HEK293 (cell line): ENCODE data around the gene DCDC2.

Experiments
- GLIS2 ChIP-seq: fragments of 450-650 bp; formaldehyde crosslinking; IDR thresholded peaks from 2 replicates; pipeline ENCODE4 v1.5.1; 2016; ENCODE audit warnings: missing biosample characterization, missing genetic modification characterization
- SP2 ChIP-seq: fragments of 450-650 bp; formaldehyde crosslinking; IDR thresholded peaks from 2 replicates; pipeline ENCODE4 v1.5.1; 2016; ENCODE audit warnings: missing biosample characterization, missing genetic modification characterization
- ZNF292 ChIP-seq: fragments of 450-650 bp; formaldehyde crosslinking; IDR thresholded peaks from 2 replicates; pipeline ENCODE4 v1.5.1; 2016; ENCODE audit warnings: low read depth, missing biosample characterization, missing genetic modification characterization, borderline replicate concordance
- ZNF398 ChIP-seq: fragments of 450-650 bp; formaldehyde crosslinking; IDR thresholded peaks from 2 replicates; pipeline ENCODE4 v1.5.1; 2017; ENCODE audit warnings: missing biosample characterization, missing genetic modification characterization
- ZNF707 ChIP-seq: fragments of 450-650 bp; formaldehyde crosslinking; IDR thresholded peaks from 2 replicates; pipeline ENCODE4 v1.5.1; 2016; ENCODE audit warnings: missing biosample characterization, missing genetic modification characterization
- TF ChIP-seq, protein P1 (sequence below): fragments of 450-650 bp; formaldehyde crosslinking; IDR thresholded peaks from 2 replicates; pipeline ENCODE4 v1.5.1; 2016; ENCODE audit warnings: missing biosample characterization, missing genetic modification characterization
- TF ChIP-seq, protein P2 (sequence below): fragments of 450-650 bp; formaldehyde crosslinking; IDR thresholded peaks from 2 replicates; pipeline ENCODE4 v1.5.1; 2016; ENCODE audit warnings: missing biosample characterization, missing genetic modification characterization
- TF ChIP-seq, protein P3 (sequence below): fragments of 450-650 bp; formaldehyde crosslinking; IDR thresholded peaks from 2 replicates; pipeline ENCODE4 v1.5.1; 2016; ENCODE audit warnings: missing biosample characterization, missing genetic modification characterization

GRCh38 chr6:24334285-24334684, 23.6 kb downstream of the DCDC2 start:
- TF ChIP-seq, protein P1, sequence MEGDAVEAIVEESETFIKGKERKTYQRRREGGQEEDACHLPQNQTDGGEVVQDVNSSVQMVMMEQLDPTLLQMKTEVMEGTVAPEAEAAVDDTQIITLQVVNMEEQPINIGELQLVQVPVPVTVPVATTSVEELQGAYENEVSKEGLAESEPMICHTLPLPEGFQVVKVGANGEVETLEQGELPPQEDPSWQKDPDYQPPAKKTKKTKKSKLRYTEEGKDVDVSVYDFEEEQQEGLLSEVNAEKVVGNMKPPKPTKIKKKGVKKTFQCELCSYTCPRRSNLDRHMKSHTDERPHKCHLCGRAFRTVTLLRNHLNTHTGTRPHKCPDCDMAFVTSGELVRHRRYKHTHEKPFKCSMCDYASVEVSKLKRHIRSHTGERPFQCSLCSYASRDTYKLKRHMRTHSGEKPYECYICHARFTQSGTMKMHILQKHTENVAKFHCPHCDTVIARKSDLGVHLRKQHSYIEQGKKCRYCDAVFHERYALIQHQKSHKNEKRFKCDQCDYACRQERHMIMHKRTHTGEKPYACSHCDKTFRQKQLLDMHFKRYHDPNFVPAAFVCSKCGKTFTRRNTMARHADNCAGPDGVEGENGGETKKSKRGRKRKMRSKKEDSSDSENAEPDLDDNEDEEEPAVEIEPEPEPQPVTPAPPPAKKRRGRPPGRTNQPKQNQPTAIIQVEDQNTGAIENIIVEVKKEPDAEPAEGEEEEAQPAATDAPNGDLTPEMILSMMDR, result no peak
- TF ChIP-seq, protein P2, sequence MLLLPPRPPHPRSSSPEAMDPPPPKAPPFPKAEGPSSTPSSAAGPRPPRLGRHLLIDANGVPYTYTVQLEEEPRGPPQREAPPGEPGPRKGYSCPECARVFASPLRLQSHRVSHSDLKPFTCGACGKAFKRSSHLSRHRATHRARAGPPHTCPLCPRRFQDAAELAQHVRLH, result no peak
- TF ChIP-seq ZNF292 (tag by site-specific recombination), result no peak
- TF ChIP-seq ZNF398 (tag by site-specific recombination), result no peak
- TF ChIP-seq ZNF707 (tag by site-specific recombination), result no peak
- TF ChIP-seq SP2 (tag by site-specific recombination), result no peak
- no peak for TF ChIP-seq GLIS2 (tag by site-specific recombination)
- TF ChIP-seq, protein P3, sequence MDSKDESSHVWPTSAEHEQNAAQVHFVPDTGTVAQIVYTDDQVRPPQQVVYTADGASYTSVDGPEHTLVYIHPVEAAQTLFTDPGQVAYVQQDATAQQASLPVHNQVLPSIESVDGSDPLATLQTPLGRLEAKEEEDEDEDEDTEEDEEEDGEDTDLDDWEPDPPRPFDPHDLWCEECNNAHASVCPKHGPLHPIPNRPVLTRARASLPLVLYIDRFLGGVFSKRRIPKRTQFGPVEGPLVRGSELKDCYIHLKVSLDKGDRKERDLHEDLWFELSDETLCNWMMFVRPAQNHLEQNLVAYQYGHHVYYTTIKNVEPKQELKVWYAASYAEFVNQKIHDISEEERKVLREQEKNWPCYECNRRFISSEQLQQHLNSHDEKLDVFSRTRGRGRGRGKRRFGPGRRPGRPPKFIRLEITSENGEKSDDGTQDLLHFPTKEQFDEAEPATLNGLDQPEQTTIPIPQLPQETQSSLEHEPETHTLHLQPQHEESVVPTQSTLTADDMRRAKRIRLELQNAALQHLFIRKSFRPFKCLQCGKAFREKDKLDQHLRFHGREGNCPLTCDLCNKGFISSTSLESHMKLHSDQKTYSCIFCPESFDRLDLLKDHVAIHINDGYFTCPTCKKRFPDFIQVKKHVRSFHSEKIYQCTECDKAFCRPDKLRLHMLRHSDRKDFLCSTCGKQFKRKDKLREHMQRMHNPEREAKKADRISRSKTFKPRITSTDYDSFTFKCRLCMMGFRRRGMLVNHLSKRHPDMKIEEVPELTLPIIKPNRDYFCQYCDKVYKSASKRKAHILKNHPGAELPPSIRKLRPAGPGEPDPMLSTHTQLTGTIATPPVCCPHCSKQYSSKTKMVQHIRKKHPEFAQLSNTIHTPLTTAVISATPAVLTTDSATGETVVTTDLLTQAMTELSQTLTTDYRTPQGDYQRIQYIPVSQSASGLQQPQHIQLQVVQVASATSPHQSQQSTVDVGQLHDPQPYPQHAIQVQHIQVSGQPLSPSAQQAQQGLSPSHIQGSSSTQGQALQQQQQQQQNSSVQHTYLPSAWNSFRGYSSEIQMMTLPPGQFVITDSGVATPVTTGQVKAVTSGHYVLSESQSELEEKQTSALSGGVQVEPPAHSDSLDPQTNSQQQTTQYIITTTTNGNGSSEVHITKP (tag by site-specific recombination), result no peak
